Measurements from ENCODE around the gene CAVIN2.

CAVIN2 gene, protein sequence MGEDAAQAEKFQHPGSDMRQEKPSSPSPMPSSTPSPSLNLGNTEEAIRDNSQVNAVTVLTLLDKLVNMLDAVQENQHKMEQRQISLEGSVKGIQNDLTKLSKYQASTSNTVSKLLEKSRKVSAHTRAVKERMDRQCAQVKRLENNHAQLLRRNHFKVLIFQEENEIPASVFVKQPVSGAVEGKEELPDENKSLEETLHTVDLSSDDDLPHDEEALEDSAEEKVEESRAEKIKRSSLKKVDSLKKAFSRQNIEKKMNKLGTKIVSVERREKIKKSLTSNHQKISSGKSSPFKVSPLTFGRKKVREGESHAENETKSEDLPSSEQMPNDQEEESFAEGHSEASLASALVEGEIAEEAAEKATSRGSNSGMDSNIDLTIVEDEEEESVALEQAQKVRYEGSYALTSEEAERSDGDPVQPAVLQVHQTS

GRCh38 chr2:191846515-191847476 is at the start of gene CAVIN2:
CAVIN2 (minus strand) TSS chr2:191847088; CDS start chr2:191846925, 163 bp downstream.
- in situ Hi-C loops (cut with MboI; ENCODE audit: low sequenced_read_pairs): no loop called here

GRCh38 chr2:191895743-191896142 is 48.9 kb upstream of the CAVIN2 start:
- in situ Hi-C loops (cut with MboI; ENCODE audit: low sequenced_read_pairs): no loop called here

DNA sequence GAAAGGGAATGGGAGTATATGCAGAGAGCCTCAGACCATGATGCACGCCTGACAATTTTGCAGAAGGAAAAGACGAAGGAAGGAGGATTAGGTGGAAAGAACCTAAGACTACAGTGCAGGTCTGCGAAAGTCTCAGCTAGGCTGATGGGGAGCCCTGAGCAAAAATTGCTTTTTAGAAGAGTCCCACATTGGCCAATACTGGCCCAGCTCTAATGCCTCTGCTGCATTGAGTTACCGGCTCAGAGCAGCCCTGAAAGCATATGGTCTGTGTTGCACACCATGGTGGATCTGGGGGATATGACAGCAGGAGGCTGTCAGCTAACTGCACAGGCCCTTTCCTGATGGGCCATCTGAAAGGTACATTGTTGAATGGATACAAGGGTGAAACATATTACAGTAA is 48.3 kb upstream of the CAVIN2 start:
- in situ Hi-C loops (cut with MboI; ENCODE audit: low sequenced_read_pairs): no loop called here

DNA sequence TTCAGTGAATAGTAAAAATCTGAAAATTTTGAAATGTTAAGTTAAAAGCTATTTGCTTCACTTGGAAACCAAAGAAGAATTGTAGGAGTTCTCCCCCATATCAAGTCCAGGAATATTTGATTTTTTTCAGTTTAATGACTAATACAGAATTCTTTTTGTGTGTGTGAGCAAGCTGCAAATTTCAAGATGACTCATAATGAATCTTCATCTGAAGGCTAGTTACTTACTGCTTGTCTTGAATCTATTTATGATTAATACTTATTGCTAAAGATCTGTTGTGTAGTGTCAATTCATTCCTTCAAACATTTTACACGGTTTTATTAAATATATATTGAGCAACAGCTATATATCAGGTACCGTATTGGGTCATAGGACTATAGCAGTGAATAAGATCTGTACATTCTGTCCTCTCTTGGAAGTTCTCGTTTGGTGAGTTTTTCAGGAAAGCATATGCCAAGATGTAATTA is 47.8 kb upstream of the CAVIN2 start:
- in situ Hi-C loops (cut with MboI; ENCODE audit: low sequenced_read_pairs): no loop called here

DNA sequence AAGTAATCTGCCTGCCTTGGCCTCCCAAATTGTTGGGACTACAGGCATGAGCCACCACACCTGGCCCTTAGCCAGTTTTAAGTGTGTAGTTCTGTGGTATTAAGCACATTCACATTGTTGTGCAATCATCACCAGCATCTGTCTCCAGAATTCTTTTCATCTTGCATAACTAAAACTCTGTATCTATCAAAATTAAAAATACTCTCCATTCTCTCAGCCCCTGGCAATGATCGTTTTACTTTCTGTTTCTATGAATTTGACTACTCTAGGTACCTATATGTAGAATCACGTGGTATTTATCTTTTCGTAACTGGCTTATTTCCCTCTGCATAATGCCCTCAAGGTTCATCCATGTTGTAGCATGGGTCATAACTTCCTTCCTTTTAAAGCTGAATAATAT is 45.5 kb upstream of the CAVIN2 start:
- in situ Hi-C loops (cut with MboI; ENCODE audit: low sequenced_read_pairs): no loop called here

- in situ Hi-C loops (cut with MboI; ENCODE audit: low sequenced_read_pairs): no loop called here
Measured at GRCh38 chr2:191891656-191892055, 44.8 kb upstream of the CAVIN2 start.

DNA sequence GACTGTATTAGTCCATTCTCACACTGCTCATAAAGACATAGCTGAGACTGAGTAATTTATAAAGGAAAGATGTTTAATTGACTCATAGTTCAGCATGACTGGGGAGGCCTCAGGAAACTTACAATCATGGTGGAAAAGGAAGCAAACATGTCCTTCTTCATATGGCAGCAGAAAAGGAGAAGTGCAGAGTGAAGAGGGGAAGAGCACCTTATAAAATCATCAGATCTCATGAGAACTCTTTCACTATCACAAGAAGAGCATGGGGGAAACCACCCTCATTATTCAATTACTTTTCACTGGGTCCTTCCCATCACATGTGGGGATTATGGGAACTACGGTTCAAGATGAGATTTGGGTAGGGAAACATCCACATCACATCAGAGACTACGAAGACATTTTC is 43.0 kb upstream of the CAVIN2 start:
- in situ Hi-C loops (cut with MboI; ENCODE audit: low sequenced_read_pairs): no loop called here

DNA sequence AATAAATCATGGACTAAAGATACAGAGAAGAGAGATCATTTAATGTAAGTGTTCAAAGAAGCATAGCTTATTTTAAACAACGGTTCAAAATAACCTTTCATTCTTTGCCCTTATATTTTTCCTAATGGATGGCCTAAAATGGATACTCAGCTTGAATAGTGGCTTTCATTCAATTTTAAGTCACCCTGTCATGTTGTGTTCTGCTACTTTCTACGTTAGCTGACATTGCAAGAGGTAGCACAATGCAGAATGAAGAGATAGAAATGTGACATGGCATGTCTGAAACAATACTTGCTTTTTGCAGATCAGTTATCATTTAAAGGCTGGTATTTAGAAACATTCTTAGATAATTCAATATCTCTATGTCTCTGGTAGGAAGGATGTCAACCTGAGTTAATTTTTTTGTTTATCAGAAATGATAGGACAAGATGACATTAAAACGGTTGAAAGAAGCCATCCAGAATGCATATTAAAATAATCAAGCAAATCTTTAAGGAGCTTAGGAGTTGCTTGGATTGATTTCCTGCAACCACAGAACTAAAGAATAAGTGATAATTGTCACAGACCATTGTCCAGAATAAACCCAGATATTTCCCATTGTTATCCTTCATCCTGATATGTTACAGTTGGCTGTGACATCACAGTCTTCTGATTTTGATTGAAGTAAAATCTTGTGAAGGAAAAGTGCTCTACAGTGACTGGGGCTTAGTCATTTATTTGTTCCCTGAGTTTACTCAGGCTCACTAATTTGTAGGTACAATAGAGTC is 41.7 kb upstream of the CAVIN2 start:
- in situ Hi-C loops (cut with MboI; ENCODE audit: low sequenced_read_pairs): no loop called here

GRCh38 chr2:191885650-191886049 is 38.8 kb upstream of the CAVIN2 start:
- in situ Hi-C loops (cut with MboI; ENCODE audit: low sequenced_read_pairs): no loop called here

- in situ Hi-C loops (cut with MboI; ENCODE audit: low sequenced_read_pairs): no loop called here
Measured at GRCh38 chr2:191885098-191885497, 38.2 kb upstream of the CAVIN2 start.

DNA sequence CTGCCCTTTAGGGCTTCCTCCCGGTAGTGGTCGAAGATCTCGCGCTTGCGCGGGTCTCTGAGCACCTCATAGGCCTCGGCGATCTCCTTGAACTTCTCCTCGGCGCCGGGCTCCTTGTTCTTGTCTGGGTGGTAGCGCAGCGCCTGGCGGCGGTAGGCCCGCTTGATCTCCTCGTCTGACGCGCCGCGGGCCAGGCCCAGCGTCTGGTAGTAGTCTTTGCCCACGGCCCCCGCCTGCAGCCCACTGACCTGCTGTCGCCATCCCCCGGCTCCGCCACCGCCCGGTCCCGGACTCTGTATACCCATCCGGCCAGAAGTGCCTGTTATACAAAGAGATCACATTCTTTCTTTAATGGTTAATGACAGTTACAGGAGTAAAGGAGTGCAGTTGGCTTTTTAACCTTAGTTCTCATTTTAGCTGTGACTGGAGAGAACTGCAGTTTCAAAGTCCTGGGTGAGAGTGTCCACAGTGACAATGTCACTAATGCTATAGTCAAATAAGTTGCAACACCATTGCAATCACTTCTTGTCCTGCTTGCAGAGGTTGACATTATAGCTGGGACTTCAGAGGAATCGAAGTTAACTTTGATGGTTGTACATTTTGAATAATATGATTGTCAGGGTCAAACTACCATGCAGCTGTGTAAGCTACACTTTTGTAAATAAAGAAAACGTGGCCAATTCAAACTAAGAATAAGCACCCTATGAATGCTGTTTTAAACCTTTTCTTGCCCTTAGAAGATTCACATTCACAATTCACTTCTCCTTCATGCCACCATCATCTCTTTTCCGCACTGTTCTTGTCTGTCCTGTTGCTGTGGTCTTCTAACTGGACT is 35.3 kb upstream of the CAVIN2 start:
- in situ Hi-C loops (cut with MboI; ENCODE audit: low sequenced_read_pairs): no loop called here

DNA sequence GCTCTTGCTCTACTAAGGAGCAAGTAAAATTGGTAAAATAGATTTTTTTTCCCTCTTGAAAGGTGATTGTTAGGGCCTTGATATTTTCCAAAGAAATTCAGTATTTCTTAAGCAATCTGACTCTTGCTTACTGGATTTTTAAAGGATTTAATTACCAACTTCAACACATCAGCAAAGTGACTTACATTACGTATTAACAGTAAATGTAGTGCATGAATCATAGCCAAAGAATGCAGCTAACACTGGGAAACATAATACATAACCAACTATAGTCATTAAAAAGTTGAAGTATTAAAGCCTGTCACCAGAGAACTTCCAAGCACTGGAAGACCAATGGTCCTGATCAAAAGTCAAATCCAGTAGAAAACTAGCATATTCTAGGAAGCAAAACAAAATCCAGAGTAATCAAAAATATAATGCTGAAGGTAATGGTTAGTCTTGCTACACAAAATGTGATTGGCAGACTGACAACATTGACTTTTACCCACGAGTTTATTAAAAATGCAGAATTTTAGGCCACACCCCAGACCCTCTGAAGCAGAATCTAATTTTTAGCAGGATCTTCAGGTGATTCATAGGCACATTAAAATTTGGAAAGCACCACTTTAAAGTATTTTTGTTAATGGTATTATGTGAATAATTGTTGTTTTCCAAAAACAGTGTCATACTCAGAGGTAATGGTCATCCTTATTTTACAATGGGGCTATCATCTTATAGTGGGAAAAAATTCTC is 31.8 kb upstream of the CAVIN2 start:
- in situ Hi-C loops (cut with MboI; ENCODE audit: low sequenced_read_pairs): no loop called here

GRCh38 chr2:191877875-191878274 is 31.0 kb upstream of the CAVIN2 start:
- in situ Hi-C loops (cut with MboI; ENCODE audit: low sequenced_read_pairs): no loop called here

- in situ Hi-C loops (cut with MboI; ENCODE audit: low sequenced_read_pairs): no loop called here
Measured at GRCh38 chr2:191875859-191876258, 29.0 kb upstream of the CAVIN2 start.

DNA sequence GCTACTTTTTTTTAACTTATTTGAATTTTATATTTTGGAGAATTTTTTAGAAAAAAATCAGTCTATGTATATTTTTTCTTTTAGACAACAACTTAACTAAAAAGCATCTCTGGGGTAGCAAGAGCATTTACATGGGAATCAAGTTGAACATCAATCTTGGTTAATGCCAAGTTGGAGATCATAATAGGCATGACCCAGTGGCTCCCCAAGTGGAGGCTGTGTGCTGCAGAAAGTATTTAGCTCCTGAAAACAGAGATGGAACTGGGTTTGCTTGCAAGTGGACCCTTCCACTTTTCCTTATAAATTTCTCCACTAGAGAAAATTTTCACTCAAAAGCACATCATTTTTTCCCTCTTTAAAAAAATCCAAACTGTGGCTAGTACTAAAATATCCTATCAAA is 23.9 kb upstream of the CAVIN2 start:
- in situ Hi-C loops (cut with MboI; ENCODE audit: low sequenced_read_pairs): no loop called here

DNA sequence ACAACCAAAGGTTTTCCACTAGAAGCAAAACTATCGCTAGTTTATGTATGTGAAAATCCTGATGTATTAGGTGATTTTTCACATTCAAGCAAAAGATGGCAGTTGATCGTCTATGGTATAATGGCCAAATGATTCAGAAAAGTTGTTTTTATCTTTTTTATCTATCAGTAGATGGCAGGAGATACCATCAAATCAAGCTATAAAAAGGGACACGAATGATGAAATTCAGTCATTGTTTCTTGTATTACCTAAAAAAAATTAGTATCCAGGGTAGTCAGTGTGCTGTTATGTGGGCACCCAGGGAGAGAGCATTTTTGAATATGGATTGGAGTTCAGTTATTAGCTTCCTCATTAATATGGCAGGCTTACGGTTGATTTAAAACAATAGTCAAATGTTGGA is 22.9 kb upstream of the CAVIN2 start:
- in situ Hi-C loops (cut with MboI; ENCODE audit: low sequenced_read_pairs): no loop called here

GRCh38 chr2:191869178-191869577 is 22.3 kb upstream of the CAVIN2 start:
- in situ Hi-C loops (cut with MboI; ENCODE audit: low sequenced_read_pairs): no loop called here

- in situ Hi-C loops (cut with MboI; ENCODE audit: low sequenced_read_pairs): no loop called here
Measured at GRCh38 chr2:191867507-191867847, 20.6 kb upstream of the CAVIN2 start.

DNA sequence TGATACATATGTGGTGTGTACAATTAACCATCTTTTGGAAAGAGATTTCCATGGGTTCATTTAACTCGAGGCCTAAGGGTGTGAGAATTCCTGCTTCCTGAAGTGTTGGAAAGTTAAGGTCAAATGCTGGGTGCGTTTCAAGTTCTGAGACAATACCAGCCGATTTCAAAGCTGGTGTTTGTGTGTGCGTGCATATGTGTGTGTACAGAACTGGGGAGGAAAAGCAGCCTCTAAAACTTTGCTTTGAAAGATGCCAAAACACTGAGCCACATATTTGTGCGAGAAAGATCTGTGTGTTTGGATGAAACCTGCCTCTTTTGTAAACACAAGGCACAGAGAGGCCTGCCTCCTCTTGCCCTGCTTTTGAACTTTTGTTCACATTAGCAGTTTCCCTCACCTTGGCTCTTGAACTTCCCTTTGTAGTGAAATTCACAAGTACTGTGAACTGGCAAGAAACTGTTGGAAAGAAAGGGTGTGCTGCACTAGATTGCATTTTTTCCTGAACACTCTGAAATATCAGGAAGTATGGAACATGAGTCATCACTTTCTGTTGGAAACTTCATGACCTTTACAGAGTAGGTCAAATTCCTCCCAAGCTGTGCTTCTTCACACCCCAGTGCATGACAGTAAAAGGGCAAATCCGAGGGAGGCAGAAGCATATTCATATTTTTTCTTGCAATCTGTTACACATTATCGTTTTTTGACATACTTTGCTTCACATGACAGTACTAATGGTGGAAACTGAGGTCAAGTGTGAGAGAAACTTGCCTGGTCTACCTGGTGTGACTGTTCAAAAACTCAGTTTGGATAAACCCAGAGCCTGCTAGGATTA is 20.0 kb upstream of the CAVIN2 start:
- in situ Hi-C loops (cut with MboI; ENCODE audit: low sequenced_read_pairs): no loop called here
